ENCODE data around the gene FAM131C.
"Not testable (repeated sequence)": the region's sequence is repeated elsewhere in the genome, so short reads cannot be mapped to it uniquely, and the experiment has no call there.

The FAM131C gene

GRCh38 chr1:16057314-16057915 is 16.0 kb downstream of the FAM131C start:
- not testable (repeated sequence) for DNase-seq

GRCh38 chr1:16056521-16056912 is 16.9 kb downstream of the FAM131C start:
- not testable (repeated sequence) for DNase-seq

- peak; percentile 73 for DNase-seq
Measured at GRCh38 chr1:16055613-16056520, 17.6 kb downstream of the FAM131C start.

- no peak for DNase-seq
Measured at GRCh38 chr1:16054598-16055540, 18.6 kb downstream of the FAM131C start.

- no peak for DNase-seq
Measured at GRCh38 chr1:16053781-16054502, 19.5 kb downstream of the FAM131C start.

- DNase-seq: not testable (repeated sequence)
Measured at GRCh38 chr1:16051949-16052348, 21.5 kb downstream of the FAM131C start.

GRCh38 chr1:16051039-16051438 is 22.4 kb downstream of the FAM131C start:
- no peak for DNase-seq

- DNase-seq: no peak
Measured at GRCh38 chr1:16050328-16050727, 23.1 kb downstream of the FAM131C start.

- peak; percentile 74 for DNase-seq
Measured at GRCh38 chr1:16048573-16049189, 24.8 kb downstream of the FAM131C start.

- DNase-seq: no peak
Measured at GRCh38 chr1:16047791-16048475, 25.5 kb downstream of the FAM131C start.

GRCh38 chr1:16046842-16047241 is 26.6 kb downstream of the FAM131C start:
- peak; percentile 28 for DNase-seq

- DNase-seq: no peak
Measured at GRCh38 chr1:16043950-16044349, 29.5 kb downstream of the FAM131C start.

- DNase-seq: no peak
Measured at GRCh38 chr1:16043521-16043920, 29.9 kb downstream of the FAM131C start, which contains the start of gene CLCNKB. Gene CLCNKB, plus strand, starts transcription at chr1:16043782. Its CDS starts 711 bp downstream, at chr1:16044493.

- not testable (repeated sequence) for DNase-seq
Measured at GRCh38 chr1:16042654-16043053, 30.8 kb downstream of the FAM131C start.

- DNase-seq: no peak
Measured at GRCh38 chr1:16042096-16042495, 31.4 kb downstream of the FAM131C start.

GRCh38 chr1:16041200-16041599 is 32.3 kb downstream of the FAM131C start:
- DNase-seq: no peak

GRCh38 chr1:16039871-16040270 is 33.6 kb downstream of the FAM131C start:
- not testable (repeated sequence) for DNase-seq

GRCh38 chr1:16038620-16038912 is 34.9 kb downstream of the FAM131C start:
- peak; percentile 30 for DNase-seq

- DNase-seq: not testable (repeated sequence)
Measured at GRCh38 chr1:16036461-16036860, 37.0 kb downstream of the FAM131C start.

- DNase-seq: not testable (repeated sequence)
Measured at GRCh38 chr1:16033103-16033632, 40.3 kb downstream of the FAM131C start.

Data from EL (cell line).